Psoas muscle (tissue), 8 donors: Measurements from ENCODE around the gene CP. TPM values are rescaled to one million over a fixed set of nuclear protein-coding genes. Genes with fewer than 3 reads are reported as not detected.
"Not testable (repeated sequence)": the region's sequence is repeated elsewhere in the genome, so short reads cannot be mapped to it uniquely, and the experiment has no call there.

Source experiments
- ATAC-seq, 4 donors: fragments of 200-7000 bp; cut with Tn5 transposase; one replicate each; pipeline ENCODE4 v1.9.1; 2020; ENCODE audit warnings: moderate library complexity in 3 of 4, mild to moderate bottlenecking in 2 of 4
- DNase-seq, 2 donors: peaks; one replicate each; pipeline ENCODE4 v3.0.0-alpha.2; 2020
- H3K27ac ChIP-seq: fragments of 200-600 bp; one replicate; pipeline ENCODE4 v1.8.0; 2022
- H3K27me3 ChIP-seq, 3 donors: fragments of 200-600 bp in 1 of 3; one replicate each; pipeline versions ENCODE4 v1.6.1 to v1.8.0; 2013 to 2022; ENCODE audit warnings: low read length in 2 of 3, mild to moderate bottlenecking in 2 of 3, moderate library complexity in 1 of 3; ENCODE audit not compliant: insufficient read depth in 3 of 3
- H3K36me3 ChIP-seq, 2 donors: fragments of 200-600 bp in 1 of 2; one replicate each; pipeline versions ENCODE4 v1.6.1 to v1.8.0; 2013 to 2022; ENCODE audit warnings: low read depth in 1 of 2, mild to moderate bottlenecking in 1 of 2, moderate library complexity in 1 of 2; ENCODE audit not compliant: insufficient read depth in 1 of 2
- H3K4me1 ChIP-seq: fragments of 200-600 bp; one replicate; pipeline ENCODE4 v1.8.0; 2022
- H3K4me3 ChIP-seq: fragments of 200-600 bp; one replicate; pipeline ENCODE4 v1.8.0; 2022; ENCODE audit warnings: mild to moderate bottlenecking
- H3K9me3 ChIP-seq: fragments of 200-600 bp; one replicate; pipeline ENCODE4 v1.8.0; 2022
- CTCF ChIP-seq: fragments of 200-600 bp; IDR thresholded peaks from one replicate; pipeline ENCODE4 v1.8.0; 2022; ENCODE audit warnings: antibody characterized with exemption
- WGBS, 3 donors: extraction: QIAGEN DNeasy Blood & Tissue Kit; methylation state at CpG; one replicate each; pipeline versions ENCODE4 v1.1.6 to v1.1.7; 2013; 5-methylcytosine and 5-hydroxymethylcytosine counted together
- intact Hi-C, 2 donors: fragments of 100-400 bp; cut with DNase I; formaldehyde crosslinking; loops; one replicate each; pipeline versions ENCODE4 v1.11.0 to v1.14.2; 2022
- polyA plus RNA-seq, 3 donors: library from polyadenylated mRNA; stranded (reverse); fragments of 200-250 nt; gene quantifications; one replicate each; pipeline ENCODE4 v1.2.3, GENCODE V29; 2013
- total RNA-seq, 4 donors: library from RNA; stranded (reverse); fragmentation: NEBNext Ultra II Directional in 2 of 4; extraction: Animal tissue kit (Norgen Biotek cat#: 25700) in 2 of 4; gene quantifications; one replicate each; pipeline versions ENCODE4 v1.2.1 to v1.2.4, GENCODE V29; 2021 to 2023
- donor health status: healthy with polysubstance abuse.
- donor health status: DM: no; HTN: no; CAD: no; lungs with moderate emphysema.
- donor health status: Bipolar disorder and iron deficiency.
- donor health status: healthy.
- donor health status: DM: yes; HTN: yes; CAD: no.
- donor health status: DM: no; HTN: no; CAD: no.
- donor health status: DM: no; HTN: no; CAD: no.
- donor health status: DM: yes; HTN: yes; CAD: no.

CP gene
- total and polyA plus RNA-seq, 7 donors = 0.23 to 3.5 (median 2.2) TPM

GRCh38 chr3:149243540-149243939 lies 21.9 kb upstream of the CP start:
- peak in 3 of 4 donors; percentile 37 to 55 (median 44) for ATAC-seq
- H3K4me1 ChIP-seq = peaks cover 6% of the 10 kb centered on the region
- intact Hi-C loops = loop anchor here in 1 of 2 donors (10.0 kb wide), 1 partner anchor 389 kb away; no protein-coding TSS in a partner anchor

GRCh38 chr3:149239357-149239936 lies 17.8 kb upstream of the CP start:
- intact Hi-C loops = no loop called here
- DNase-seq (no peak), ATAC-seq (no peak)
- Histone ChIP-seq H3K27ac (no peak overlapping the region), H3K27me3 (no peaks in the 10 kb centered on the region), H3K9me3 (no peaks in the 10 kb centered on the region), H3K4me1 (no peaks in the 10 kb centered on the region), H3K4me3 (no peak overlapping the region), H3K36me3 (no peaks in the 10 kb centered on the region)
- TF ChIP-seq CTCF = no peak
- WGBS, 3 donors = 89 to 100% (median 93%) methylated on average over 1 of the region's 1 CpG

More at GRCh38 chr3:149243540-149243939, 21.9 kb upstream of the CP start:
- Histone ChIP-seq H3K36me3 (no peaks in the 10 kb centered on the region), H3K9me3 (no peaks in the 10 kb centered on the region), H3K4me3 (no peak overlapping the region), H3K27me3 (no peaks in the 10 kb centered on the region), H3K27ac (no peak overlapping the region)
- no peak for DNase-seq
- no peak for TF ChIP-seq CTCF

- intact Hi-C loops, H3K4me1 ChIP-seq, H3K27me3 ChIP-seq, DNase-seq, H3K4me3 ChIP-seq, H3K36me3 ChIP-seq, ATAC-seq, H3K27ac ChIP-seq, H3K9me3 ChIP-seq: not testable (repeated sequence)
- 79 to 97% (median 92%) methylated on average over 2 of the region's 2 CpGs for WGBS, 3 donors
These were observed 16.6 kb upstream of the CP start for GRCh38 chr3:149238268-149238667.

- no peak for ATAC-seq
- no peak for DNase-seq
- no peaks in the 10 kb centered on the region for H3K4me1 ChIP-seq
- intact Hi-C loops = no loop called here
- H3K36me3 ChIP-seq = no peaks in the 10 kb centered on the region
- H3K4me3 ChIP-seq = no peak overlapping the region
- no peak overlapping the region for H3K27ac ChIP-seq
- WGBS, 3 donors = 66 to 72% (median 71%) methylated on average over 4 of the region's 4 CpGs
- TF ChIP-seq CTCF = no peak
- no peaks in the 10 kb centered on the region for H3K9me3 ChIP-seq
- no peaks in the 10 kb centered on the region for H3K27me3 ChIP-seq
These were observed 14.2 kb upstream of the CP start for GRCh38 chr3:149235599-149236424.

- H3K9me3 ChIP-seq = no peaks in the 10 kb centered on the region
- H3K36me3 ChIP-seq = no peaks in the 10 kb centered on the region
- DNase-seq (no peak), ATAC-seq (no peak)
- no peak overlapping the region for H3K4me3 ChIP-seq
- WGBS, 3 donors = 40 to 54% (median 41%) methylated on average over 5 of the region's 5 CpGs
- intact Hi-C loops = no loop called here
- TF ChIP-seq CTCF = no peak
- no peaks in the 10 kb centered on the region for H3K27me3 ChIP-seq
- no peaks in the 10 kb centered on the region for H3K4me1 ChIP-seq
- no peak overlapping the region for H3K27ac ChIP-seq
These were observed 13.1 kb upstream of the CP start for GRCh38 chr3:149234671-149235245.
